ENCODE measurements around the gene SNTG2. TPM values are rescaled to one million over a fixed set of nuclear protein-coding genes. Genes with fewer than 3 reads are reported as not detected.

SNTG2 gene
- total RNA-seq, 3 donors from 2014 or later (not counting 1 experiment from before 2014, with no cell fraction given): not detected

DNA sequence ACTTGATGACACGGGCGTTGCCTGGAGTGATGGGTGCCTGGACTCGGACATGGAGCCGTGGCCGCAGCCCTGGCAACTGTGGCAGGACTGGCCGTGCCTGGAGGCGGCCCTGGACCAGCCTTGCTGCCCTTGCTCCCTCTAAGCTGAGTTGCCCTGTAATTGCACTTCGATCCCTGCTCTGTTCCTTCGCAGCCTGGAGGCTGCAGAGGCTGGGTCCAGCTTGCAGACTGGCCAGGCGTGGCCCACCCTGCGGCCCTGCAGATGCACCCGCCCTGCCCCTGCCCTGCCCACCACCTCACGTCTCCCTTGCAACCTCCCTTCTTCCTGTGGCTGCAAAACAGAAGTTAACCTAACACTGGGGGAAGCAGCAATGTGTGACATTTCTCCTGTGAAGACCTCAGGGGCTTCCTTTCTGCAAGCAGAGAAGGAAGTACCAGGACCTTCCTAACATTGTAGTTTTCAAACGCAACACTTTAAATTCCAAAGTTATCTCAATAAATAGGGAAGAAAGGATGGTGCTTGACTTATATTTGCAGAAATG is 288.0 kb downstream of the SNTG2 start:
- intact Hi-C loops (cut with micrococcal nuclease): no loop called here
- DNase-seq: no peak
- H3K36me3 ChIP-seq (ENCODE audit: control insufficient read depth, insufficient read depth, low read length): no peaks in the 10 kb centered on the region
- TF ChIP-seq, protein P1, sequence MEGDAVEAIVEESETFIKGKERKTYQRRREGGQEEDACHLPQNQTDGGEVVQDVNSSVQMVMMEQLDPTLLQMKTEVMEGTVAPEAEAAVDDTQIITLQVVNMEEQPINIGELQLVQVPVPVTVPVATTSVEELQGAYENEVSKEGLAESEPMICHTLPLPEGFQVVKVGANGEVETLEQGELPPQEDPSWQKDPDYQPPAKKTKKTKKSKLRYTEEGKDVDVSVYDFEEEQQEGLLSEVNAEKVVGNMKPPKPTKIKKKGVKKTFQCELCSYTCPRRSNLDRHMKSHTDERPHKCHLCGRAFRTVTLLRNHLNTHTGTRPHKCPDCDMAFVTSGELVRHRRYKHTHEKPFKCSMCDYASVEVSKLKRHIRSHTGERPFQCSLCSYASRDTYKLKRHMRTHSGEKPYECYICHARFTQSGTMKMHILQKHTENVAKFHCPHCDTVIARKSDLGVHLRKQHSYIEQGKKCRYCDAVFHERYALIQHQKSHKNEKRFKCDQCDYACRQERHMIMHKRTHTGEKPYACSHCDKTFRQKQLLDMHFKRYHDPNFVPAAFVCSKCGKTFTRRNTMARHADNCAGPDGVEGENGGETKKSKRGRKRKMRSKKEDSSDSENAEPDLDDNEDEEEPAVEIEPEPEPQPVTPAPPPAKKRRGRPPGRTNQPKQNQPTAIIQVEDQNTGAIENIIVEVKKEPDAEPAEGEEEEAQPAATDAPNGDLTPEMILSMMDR (IDR thresholded peaks at IDR 0.05): no peak
- H3K4me1 ChIP-seq (ENCODE audit: control insufficient read depth, insufficient read depth, low read length): no peaks in the 10 kb centered on the region
- no peaks in the 10 kb centered on the region for H3K4me1 Mint-ChIP-seq
- no peak overlapping the region for H3K27ac Mint-ChIP-seq
- no peaks in the 10 kb centered on the region for H3K36me3 Mint-ChIP-seq
- H3K27me3 ChIP-seq (ENCODE audit: control insufficient read depth, insufficient read depth, low read length): no peaks in the 10 kb centered on the region
- H3K4me3 ChIP-seq (ENCODE audit: low read length): no peak overlapping the region
- H3K9me3 Mint-ChIP-seq: no peaks in the 10 kb centered on the region
- ATAC-seq: no peak
- H3K27ac ChIP-seq (ENCODE audit: low read length): no peak overlapping the region
- H3K27me3 Mint-ChIP-seq (ENCODE audit: low read depth in 2 of 2): peaks cover 0 to 6% of the 10 kb centered on the region in 2 donors
- H3K9me3 ChIP-seq (ENCODE audit: control insufficient read depth, insufficient read depth, low read length): no peaks in the 10 kb centered on the region
- H3K4me3 Mint-ChIP-seq: no peak overlapping the region
- WGBS (ENCODE audit: insufficient coverage): 60% methylated on average over 13 of the region's 14 CpGs

DNA sequence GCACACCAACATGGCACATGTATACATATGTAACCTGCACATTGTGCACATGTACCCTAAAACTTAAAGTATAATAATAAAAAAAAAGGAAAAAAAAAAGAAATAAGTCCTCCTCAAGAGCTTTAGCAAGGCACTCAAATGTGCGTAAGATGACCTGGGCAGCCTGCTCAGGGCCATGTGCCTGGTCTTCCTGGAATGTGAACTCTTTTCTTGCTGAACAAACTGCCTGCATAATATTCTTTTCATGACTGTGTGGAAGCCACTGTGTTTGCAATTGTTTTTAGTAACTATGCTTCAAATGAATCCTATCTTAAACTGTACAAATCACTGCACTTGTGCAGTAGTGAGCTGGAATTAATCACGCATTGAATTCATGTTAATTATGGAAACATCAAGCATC is 294.5 kb downstream of the SNTG2 start:
- H3K4me3 Mint-ChIP-seq: no peak overlapping the region
- Histone ChIP-seq H3K27me3 (ENCODE audit: control insufficient read depth, insufficient read depth, low read length) (no peaks in the 10 kb centered on the region), H3K4me1 (ENCODE audit: control insufficient read depth, insufficient read depth, low read length) (no peaks in the 10 kb centered on the region), H3K9me3 (ENCODE audit: control insufficient read depth, insufficient read depth, low read length) (no peaks in the 10 kb centered on the region), H3K27ac (ENCODE audit: low read length) (no peak overlapping the region), H3K4me3 (ENCODE audit: low read length) (no peak overlapping the region), H3K36me3 (ENCODE audit: control insufficient read depth, insufficient read depth, low read length) (no peaks in the 10 kb centered on the region)
- DNase-seq: no peak
- H3K9me3 Mint-ChIP-seq: no peaks in the 10 kb centered on the region
- H3K4me1 Mint-ChIP-seq: no peaks in the 10 kb centered on the region
- 96% methylated on average over 1 of the region's 2 CpGs for WGBS (ENCODE audit: insufficient coverage)
- H3K27ac Mint-ChIP-seq: no peak overlapping the region
- H3K27me3 Mint-ChIP-seq (ENCODE audit: low read depth in 2 of 2): peaks cover 7 to 8% of the 10 kb centered on the region in 2 donors
- no peak for ATAC-seq
- no peaks in the 10 kb centered on the region for H3K36me3 Mint-ChIP-seq
- TF ChIP-seq, protein P1 (IDR thresholded peaks at IDR 0.05): no peak
- intact Hi-C loops (cut with micrococcal nuclease): no loop called here

DNA sequence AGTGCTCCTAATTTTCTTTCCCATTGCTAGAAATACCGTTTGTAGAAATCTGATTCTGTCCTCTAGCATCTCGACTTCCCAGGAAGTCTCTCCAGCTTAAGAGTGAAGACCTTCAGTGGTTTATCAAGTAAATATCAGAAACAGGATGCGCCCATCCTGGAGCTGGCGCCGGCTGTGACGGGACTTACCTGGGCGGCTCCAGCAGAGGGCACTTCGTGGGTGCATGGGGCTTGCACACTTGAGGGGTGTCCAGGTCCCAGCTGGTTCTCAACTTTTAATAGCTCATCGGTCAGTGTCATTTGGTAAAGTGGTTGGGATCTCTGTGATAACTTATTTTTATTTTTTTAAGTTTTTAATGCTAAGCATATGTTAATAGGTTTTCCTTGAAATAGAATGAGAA is 295.6 kb downstream of the SNTG2 start:
- Mint-ChIP-seq H3K9me3 (no peaks in the 10 kb centered on the region), H3K4me3 (no peak overlapping the region), H3K27ac (no peak overlapping the region), H3K36me3 (no peaks in the 10 kb centered on the region), H3K4me1 (no peaks in the 10 kb centered on the region), H3K27me3 (ENCODE audit: low read depth in 2 of 2) (peaks cover 7 to 13% of the 10 kb centered on the region in 2 donors)
- Histone ChIP-seq H3K27ac (ENCODE audit: low read length) (no peak overlapping the region), H3K36me3 (ENCODE audit: control insufficient read depth, insufficient read depth, low read length) (no peaks in the 10 kb centered on the region), H3K4me3 (ENCODE audit: low read length) (no peak overlapping the region), H3K9me3 (ENCODE audit: control insufficient read depth, insufficient read depth, low read length) (no peaks in the 10 kb centered on the region), H3K4me1 (ENCODE audit: control insufficient read depth, insufficient read depth, low read length) (no peaks in the 10 kb centered on the region), H3K27me3 (ENCODE audit: control insufficient read depth, insufficient read depth, low read length) (no peaks in the 10 kb centered on the region)
- intact Hi-C loops (cut with micrococcal nuclease): no loop called here
- WGBS (ENCODE audit: insufficient coverage): 85% methylated on average over 9 of the region's 9 CpGs
- no peak for ATAC-seq
- DNase-seq: no peak
- TF ChIP-seq, protein P1 (IDR thresholded peaks at IDR 0.05): no peak

DNA sequence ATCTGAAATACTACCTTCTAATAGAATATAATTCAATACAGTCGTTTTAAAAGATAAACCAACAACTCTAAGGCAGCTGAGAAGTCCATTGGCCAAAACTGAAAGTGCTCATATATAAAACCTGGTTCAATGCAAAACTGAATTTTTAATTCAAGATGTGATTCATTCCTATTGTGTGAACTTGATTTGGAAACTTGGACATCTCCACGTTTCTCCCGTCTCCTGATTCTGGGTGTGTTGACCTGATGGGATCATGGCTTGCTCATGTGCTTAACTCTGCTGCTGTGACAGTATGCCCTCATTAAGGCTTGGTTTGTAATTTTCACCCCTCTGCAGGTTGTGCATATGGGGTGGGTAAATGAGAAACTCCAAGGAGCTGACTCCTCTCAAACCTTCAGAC is 296.3 kb downstream of the SNTG2 start:
- intact Hi-C loops (cut with micrococcal nuclease): no loop called here
- peaks cover 7 to 18% of the 10 kb centered on the region in 2 donors for H3K27me3 Mint-ChIP-seq (ENCODE audit: low read depth in 2 of 2)
- no peak overlapping the region for H3K27ac ChIP-seq (ENCODE audit: low read length)
- WGBS (ENCODE audit: insufficient coverage): 78% methylated on average over 3 of the region's 3 CpGs
- H3K27me3 ChIP-seq (ENCODE audit: control insufficient read depth, insufficient read depth, low read length): no peaks in the 10 kb centered on the region
- no peak for DNase-seq
- no peaks in the 10 kb centered on the region for H3K36me3 ChIP-seq (ENCODE audit: control insufficient read depth, insufficient read depth, low read length)
- H3K9me3 Mint-ChIP-seq: no peaks in the 10 kb centered on the region
- no peak overlapping the region for H3K4me3 Mint-ChIP-seq
- no peaks in the 10 kb centered on the region for H3K9me3 ChIP-seq (ENCODE audit: control insufficient read depth, insufficient read depth, low read length)
- no peak overlapping the region for H3K4me3 ChIP-seq (ENCODE audit: low read length)
- no peak overlapping the region for H3K27ac Mint-ChIP-seq
- ATAC-seq: no peak
- H3K4me1 Mint-ChIP-seq: no peaks in the 10 kb centered on the region
- no peaks in the 10 kb centered on the region for H3K4me1 ChIP-seq (ENCODE audit: control insufficient read depth, insufficient read depth, low read length)
- H3K36me3 Mint-ChIP-seq: no peaks in the 10 kb centered on the region
- TF ChIP-seq, protein P1 (IDR thresholded peaks at IDR 0.05): no peak

Data from natural killer cell (primary cell).